ENCODE measurements around the gene SLC22A25.
"Not testable (repeated sequence)": the region's sequence is repeated elsewhere in the genome, so short reads cannot be mapped to it uniquely, and the experiment has no call there.

Gene SLC22A25

GRCh38 chr11:63244862-63245261 lies 1.5 kb upstream of the SLC22A25 start:
- H3K4me3 ChIP-seq (ENCODE audit: low read length), result no peak overlapping the region
- DNase-seq (ENCODE audit: low read depth), result no peak
- TF ChIP-seq CTCF (conservative IDR thresholded peaks at IDR 0.05; ENCODE audit: low read depth, low read length), result no peak

- H3K4me3 ChIP-seq (ENCODE audit: low read length), result no peak overlapping the region
- DNase-seq (ENCODE audit: low read depth), result no peak
- no peak for TF ChIP-seq CTCF (conservative IDR thresholded peaks at IDR 0.05; ENCODE audit: low read depth, low read length)
These were observed 1.2 kb downstream of the SLC22A25 start for GRCh38 chr11:63242089-63242781.

GRCh38 chr11:63240791-63241379 lies 2.5 kb downstream of the SLC22A25 start:
- DNase-seq (ENCODE audit: low read depth), result no peak
- H3K4me3 ChIP-seq (ENCODE audit: low read length), result no peak overlapping the region
- TF ChIP-seq CTCF (conservative IDR thresholded peaks at IDR 0.05; ENCODE audit: low read depth, low read length), result no peak

GRCh38 chr11:63240098-63240497 lies 3.3 kb downstream of the SLC22A25 start:
- no peak for TF ChIP-seq CTCF (conservative IDR thresholded peaks at IDR 0.05; ENCODE audit: low read depth, low read length)

GRCh38 chr11:63239254-63239653 lies 4.1 kb downstream of the SLC22A25 start:
- no peak for DNase-seq (ENCODE audit: low read depth)
- no peak for TF ChIP-seq CTCF (conservative IDR thresholded peaks at IDR 0.05; ENCODE audit: low read depth, low read length)
- H3K4me3 ChIP-seq (ENCODE audit: low read length), result no peak overlapping the region

More at GRCh38 chr11:63240098-63240497, 3.3 kb downstream of the SLC22A25 start:
- no peak overlapping the region for H3K4me3 ChIP-seq (ENCODE audit: low read length)
- no peak for DNase-seq (ENCODE audit: low read depth)

- TF ChIP-seq CTCF (conservative IDR thresholded peaks at IDR 0.05; ENCODE audit: low read depth, low read length), result no peak
- H3K4me3 ChIP-seq (ENCODE audit: low read length), result no peak overlapping the region
- no peak for DNase-seq (ENCODE audit: low read depth)
These were observed 6.0 kb downstream of the SLC22A25 start for GRCh38 chr11:63237413-63237812.

GRCh38 chr11:63235471-63236461 lies 7.6 kb downstream of the SLC22A25 start:
- not testable (repeated sequence) for H3K4me3 ChIP-seq (ENCODE audit: low read length); DNase-seq (ENCODE audit: low read depth)
